AG04449 (cell line): Measurements from ENCODE around the gene PAQR9.
A peak's percentile ranks its signal among the peaks of the same experiment; 100 is the strongest.

ENCODE experiments used
- CTCF ChIA-PET: fragments of 350-600 bp; formaldehyde crosslinking; extraction: SDS; loops from one replicate; lab custom pipeline; 2021; ENCODE audit warnings: antibody characterized with exemption; lab: Yijun Ruan, JAX
- POLR2A ChIA-PET: fragments of 400-600, 350-600 bp; formaldehyde crosslinking; extraction: SDS; loops from one replicate; lab custom pipeline; 2020; ENCODE audit warnings: antibody characterized with exemption, inconsistent platforms; lab: Yijun Ruan, JAX
- DNase-seq: peaks from one replicate; pipeline ENCODE4 v3.0.0-alpha.2; 2010; ENCODE audit warnings: low read depth, low spot score
- H3K4me3 ChIP-seq: 2 replicates; pipeline ENCODE4 v1.5.1; 2011; ENCODE audit warnings: low read depth, mild to moderate bottlenecking, control low read depth, low read length
- TF ChIP-seq, protein P1 (sequence below): IDR thresholded peaks from one replicate; pipeline ENCODE4 v1.5.1; 2011; ENCODE audit warnings: mild to moderate bottlenecking, moderate library complexity, low read length, control low read depth, inconsistent platforms; ENCODE audit not compliant: insufficient read depth; ENCODE audit errors: missing control alignments

The PAQR9 gene, protein sequence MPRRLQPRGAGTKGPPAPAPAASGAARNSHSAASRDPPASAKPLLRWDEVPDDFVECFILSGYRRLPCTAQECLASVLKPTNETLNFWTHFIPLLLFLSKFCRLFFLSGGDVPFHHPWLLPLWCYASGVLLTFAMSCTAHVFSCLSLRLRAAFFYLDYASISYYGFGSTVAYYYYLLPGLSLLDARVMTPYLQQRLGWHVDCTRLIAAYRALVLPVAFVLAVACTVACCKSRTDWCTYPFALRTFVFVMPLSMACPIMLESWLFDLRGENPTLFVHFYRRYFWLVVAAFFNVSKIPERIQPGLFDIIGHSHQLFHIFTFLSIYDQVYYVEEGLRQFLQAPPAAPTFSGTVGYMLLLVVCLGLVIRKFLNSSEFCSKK

DNA sequence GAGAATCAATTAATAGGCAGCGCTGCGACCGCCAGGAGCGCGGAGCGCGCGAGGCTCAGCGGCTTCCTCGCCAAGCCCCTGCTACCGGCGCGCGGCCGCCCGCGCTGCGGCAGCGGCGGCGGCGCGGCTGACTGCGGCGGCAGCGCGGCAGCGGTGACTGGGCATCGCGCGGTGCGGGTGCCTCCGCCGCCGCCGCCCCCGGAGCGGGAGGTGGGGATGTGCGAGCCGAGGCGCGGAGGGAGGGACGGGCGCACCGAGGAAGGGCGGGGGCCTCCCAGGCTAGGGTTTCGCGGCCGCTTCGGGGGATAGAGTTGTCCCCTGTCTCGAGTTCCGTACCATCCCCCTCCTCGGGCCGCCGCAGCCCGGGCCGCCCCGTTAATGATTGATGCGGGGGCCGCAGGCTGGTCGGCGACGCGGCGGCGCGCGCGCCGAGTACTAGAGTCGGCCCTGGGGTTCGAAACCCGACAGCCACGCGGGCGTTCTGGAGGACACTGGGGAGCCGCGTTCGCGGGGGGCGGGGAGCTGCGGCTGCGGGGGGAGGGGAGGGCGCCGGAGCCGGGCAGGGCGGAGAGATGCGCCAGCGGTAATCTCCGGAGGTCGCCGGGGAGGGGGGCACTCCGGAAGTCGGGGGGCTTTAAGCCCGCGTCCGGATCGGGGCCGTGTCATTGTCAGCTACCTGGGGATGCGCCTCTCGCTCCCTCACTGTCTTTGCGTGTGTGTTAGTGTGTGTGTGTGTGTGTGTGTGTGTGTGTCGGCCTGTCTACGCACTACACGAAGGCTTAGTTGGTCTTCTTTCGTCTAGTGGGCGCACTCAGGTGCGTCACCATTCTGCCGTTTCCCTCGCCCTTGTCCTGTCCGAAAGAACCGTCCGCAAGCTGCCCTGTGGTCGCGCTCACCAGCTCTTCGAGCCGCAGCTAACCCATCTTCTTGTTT, at the start of gene PAQR9:
PAQR9 (minus strand) TSS at position 159 of the 933 bp plus-strand sequence. CDS start 338 bp downstream, outside the sequence.
- DNase-seq = no peak

DNA sequence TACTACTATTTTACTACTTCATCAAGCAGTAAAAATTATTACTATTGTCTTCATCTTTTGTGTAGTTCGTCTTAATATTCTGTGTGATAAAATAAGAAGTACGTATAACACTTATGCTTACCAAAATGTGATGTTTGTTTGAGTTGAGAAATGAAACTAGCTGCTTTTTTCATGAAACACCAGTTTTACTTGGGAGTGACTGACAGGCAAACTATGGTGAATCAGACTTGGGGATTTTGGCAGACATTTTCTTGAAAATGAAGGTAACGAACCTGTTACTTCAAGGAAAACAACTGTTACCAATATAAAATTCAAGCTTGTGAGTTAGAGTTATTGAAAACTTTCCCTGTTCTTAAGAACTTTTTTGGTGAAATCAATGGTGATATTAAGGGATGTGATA, 48.2 kb upstream of the PAQR9 start:
- H3K4me3 ChIP-seq = no peak overlapping the region
- no peak for DNase-seq
- ChIA-PET POLR2A (interaction anchor here (1.7 kb wide), 1 partner anchor 10 kb away, joined by 4 read pairs; the partner anchor contains the start of gene U2SURP), CTCF (interaction anchor here (1.1 kb wide), 1 partner anchor 184 kb away, joined by 3 read pairs; no protein-coding TSS in a partner anchor)
- TF ChIP-seq, protein P1, sequence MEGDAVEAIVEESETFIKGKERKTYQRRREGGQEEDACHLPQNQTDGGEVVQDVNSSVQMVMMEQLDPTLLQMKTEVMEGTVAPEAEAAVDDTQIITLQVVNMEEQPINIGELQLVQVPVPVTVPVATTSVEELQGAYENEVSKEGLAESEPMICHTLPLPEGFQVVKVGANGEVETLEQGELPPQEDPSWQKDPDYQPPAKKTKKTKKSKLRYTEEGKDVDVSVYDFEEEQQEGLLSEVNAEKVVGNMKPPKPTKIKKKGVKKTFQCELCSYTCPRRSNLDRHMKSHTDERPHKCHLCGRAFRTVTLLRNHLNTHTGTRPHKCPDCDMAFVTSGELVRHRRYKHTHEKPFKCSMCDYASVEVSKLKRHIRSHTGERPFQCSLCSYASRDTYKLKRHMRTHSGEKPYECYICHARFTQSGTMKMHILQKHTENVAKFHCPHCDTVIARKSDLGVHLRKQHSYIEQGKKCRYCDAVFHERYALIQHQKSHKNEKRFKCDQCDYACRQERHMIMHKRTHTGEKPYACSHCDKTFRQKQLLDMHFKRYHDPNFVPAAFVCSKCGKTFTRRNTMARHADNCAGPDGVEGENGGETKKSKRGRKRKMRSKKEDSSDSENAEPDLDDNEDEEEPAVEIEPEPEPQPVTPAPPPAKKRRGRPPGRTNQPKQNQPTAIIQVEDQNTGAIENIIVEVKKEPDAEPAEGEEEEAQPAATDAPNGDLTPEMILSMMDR = no peak

More for the DNA sequence above, at the start of gene PAQR9:
- CTCF ChIA-PET = interaction anchor here (0.9 to 1.7 kb wide), 5 partner anchors 11 to 135 kb away, joined by 3 to 7 read pairs (median 3); no protein-coding TSS in a partner anchor
- POLR2A ChIA-PET = no interaction called here
- TF ChIP-seq, protein P1 = no peak
- peak within 1 kb of the TSS; percentile 57 for H3K4me3 ChIP-seq

DNA sequence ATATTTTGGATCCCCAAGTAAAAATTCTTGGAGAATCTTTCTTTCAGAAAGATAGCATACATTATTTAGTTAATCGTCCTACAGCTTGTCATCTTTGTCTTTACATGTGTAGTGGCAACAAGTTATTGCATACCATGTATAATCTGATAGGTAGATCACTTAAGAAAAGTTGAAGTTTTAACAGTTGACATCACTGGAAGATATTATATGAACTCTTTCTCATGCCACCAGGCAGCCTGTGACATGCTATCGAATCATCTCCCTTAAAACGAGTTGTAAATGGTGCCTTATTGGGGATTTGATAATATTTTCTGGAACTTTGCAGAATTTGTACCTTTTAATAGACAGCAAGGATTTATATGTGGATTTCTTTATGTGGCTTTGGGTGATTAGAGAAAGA, 46.5 kb upstream of the PAQR9 start:
- ChIA-PET CTCF (interaction anchor here (1.0 kb wide), 2 partner anchors 9 to 182 kb away, joined by 3 read pairs; partner anchors contain the start of gene U2SURP), POLR2A (interaction anchor here (1.7 kb wide), 1 partner anchor 9 kb away, joined by 4 read pairs; the partner anchor contains the start of gene U2SURP)
- TF ChIP-seq, protein P1 = no peak
- DNase-seq = no peak
- no peak overlapping the region for H3K4me3 ChIP-seq

DNA sequence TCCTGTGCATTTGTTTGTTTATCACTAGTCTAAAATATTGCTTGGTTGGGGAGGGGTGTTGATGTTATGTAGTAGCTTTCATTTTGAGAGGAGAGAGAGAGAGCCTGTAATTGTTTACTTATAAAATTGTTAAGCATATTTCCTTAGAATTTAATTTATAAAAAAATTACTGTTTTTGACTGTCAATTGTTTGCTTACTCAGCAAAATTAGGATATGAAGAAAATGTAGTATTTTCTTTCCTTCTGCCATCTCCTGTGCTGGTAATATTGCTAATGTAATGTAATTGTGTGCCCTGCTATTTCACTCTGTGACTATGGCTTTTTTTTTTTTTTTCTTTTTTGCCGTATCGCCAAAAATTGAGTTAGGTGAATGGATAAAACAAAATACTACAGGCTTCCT, 41.3 kb upstream of the PAQR9 start:
- no peak overlapping the region for H3K4me3 ChIP-seq
- CTCF ChIA-PET = interaction anchor here (1.0 kb wide), 1 partner anchor 11 kb away, joined by 7 read pairs; no protein-coding TSS in a partner anchor
- TF ChIP-seq, protein P1 = no peak
- DNase-seq = no peak
- POLR2A ChIA-PET = no interaction called here

DNA sequence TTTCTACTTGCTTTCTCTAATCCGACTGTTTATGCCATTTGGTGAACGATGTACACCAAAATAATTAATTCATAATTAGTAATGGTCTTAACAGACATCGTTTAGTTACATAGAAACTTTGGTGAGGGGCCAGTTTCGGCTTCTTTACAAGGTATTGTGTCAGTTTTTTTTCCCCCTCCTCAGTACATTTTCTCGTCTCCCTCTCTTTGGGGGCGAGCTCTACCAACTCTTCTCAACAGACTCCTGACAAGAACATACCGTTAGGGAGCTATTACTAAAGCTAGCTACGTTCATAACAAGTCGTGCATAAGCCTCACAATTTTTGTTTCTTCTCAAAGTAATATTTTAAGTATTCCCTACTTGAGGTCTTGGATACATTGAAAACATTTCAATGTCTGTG, 39.3 kb upstream of the PAQR9 start:
- TF ChIP-seq, protein P1 = no peak
- POLR2A ChIA-PET = interaction anchor here (0.6 kb wide), 1 partner anchor 509 kb away, joined by 5 read pairs; no protein-coding TSS in a partner anchor
- H3K4me3 ChIP-seq = peak overlapping the region; percentile 91
- CTCF ChIA-PET = interaction anchor here (1.2 to 18.0 kb wide), 6 partner anchors 8 to 416 kb away, joined by 4 to 584 read pairs (median 12); no protein-coding TSS in a partner anchor
- DNase-seq = no peak
